CD1c-positive myeloid dendritic cell (primary cell): ENCODE results near the gene GLI3.

Source experiments
- DNase-seq: peaks from one replicate; pipeline ENCODE4 v3.0.0-alpha.2; 2016; ENCODE audit errors: extremely low spot score

Gene GLI3

GRCh38 chr7:42175834-42176723 is 60.9 kb downstream of the GLI3 start:
- no peak for DNase-seq

GRCh38 chr7:42174391-42174912 is 62.6 kb downstream of the GLI3 start:
- DNase-seq: no peak

- no peak for DNase-seq
Observed at GRCh38 chr7:42170724-42171123, 66.3 kb downstream of the GLI3 start.

GRCh38 chr7:42168512-42168911 is 68.5 kb downstream of the GLI3 start:
- DNase-seq: no peak

GRCh38 chr7:42167631-42168236 is 69.3 kb downstream of the GLI3 start:
- DNase-seq: no peak

- DNase-seq: no peak
Observed at GRCh38 chr7:42167206-42167605, 69.8 kb downstream of the GLI3 start.

GRCh38 chr7:42164881-42165428 is 72.1 kb downstream of the GLI3 start:
- DNase-seq: no peak

- DNase-seq: no peak
Observed at GRCh38 chr7:42162560-42163325, 74.3 kb downstream of the GLI3 start.

GRCh38 chr7:42161719-42162118 is 75.3 kb downstream of the GLI3 start:
- DNase-seq: no peak

GRCh38 chr7:42161110-42161509 is 75.9 kb downstream of the GLI3 start:
- no peak for DNase-seq

- no peak for DNase-seq
Observed at GRCh38 chr7:42159130-42159529, 77.9 kb downstream of the GLI3 start.

GRCh38 chr7:42156967-42157721 is 79.9 kb downstream of the GLI3 start:
- DNase-seq: no peak

GRCh38 chr7:42156291-42156865 is 80.6 kb downstream of the GLI3 start:
- DNase-seq: no peak

- no peak for DNase-seq
Observed at GRCh38 chr7:42155584-42156290, 81.3 kb downstream of the GLI3 start.

- no peak for DNase-seq
Observed at GRCh38 chr7:42154173-42154572, 82.8 kb downstream of the GLI3 start.

GRCh38 chr7:42152329-42153205 is 84.4 kb downstream of the GLI3 start:
- DNase-seq: no peak

- no peak for DNase-seq
Observed at GRCh38 chr7:42151309-42151708, 85.7 kb downstream of the GLI3 start.

- DNase-seq: no peak
Observed at GRCh38 chr7:42145539-42145938, 91.5 kb downstream of the GLI3 start.

- DNase-seq: no peak
Observed at GRCh38 chr7:42144604-42145003, 92.4 kb downstream of the GLI3 start.
